ENCODE results near the gene NEUROD4.
"Not testable (repeated sequence)": the region's sequence is repeated elsewhere in the genome, so short reads cannot be mapped to it uniquely, and the experiment has no call there.

NEUROD4 gene, protein sequence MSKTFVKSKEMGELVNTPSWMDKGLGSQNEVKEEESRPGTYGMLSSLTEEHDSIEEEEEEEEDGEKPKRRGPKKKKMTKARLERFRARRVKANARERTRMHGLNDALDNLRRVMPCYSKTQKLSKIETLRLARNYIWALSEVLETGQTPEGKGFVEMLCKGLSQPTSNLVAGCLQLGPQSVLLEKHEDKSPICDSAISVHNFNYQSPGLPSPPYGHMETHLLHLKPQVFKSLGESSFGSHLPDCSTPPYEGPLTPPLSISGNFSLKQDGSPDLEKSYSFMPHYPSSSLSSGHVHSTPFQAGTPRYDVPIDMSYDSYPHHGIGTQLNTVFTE

DNA sequence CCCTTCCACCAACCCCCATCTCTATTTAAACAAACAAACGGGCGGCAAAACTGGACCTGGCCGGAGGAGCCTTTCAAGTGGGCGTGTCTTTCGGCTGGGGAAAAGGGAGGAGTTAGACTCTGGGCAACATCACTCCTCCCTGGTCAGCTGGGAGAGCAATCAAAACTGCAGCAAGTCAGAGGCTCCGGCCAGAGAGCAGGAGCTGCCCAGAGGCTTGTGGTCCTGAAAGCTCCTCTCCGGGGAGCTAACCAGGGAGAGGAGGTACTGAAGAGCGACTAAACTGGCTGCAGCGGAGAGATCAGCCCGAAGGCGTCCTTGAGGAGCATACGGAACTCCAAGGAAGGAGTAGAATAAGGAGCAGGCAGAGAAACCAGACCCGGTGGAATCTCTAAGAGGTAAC is at the start of gene NEUROD4:
NEUROD4 (plus strand) TSS at position 191 of the 400 bp plus-strand sequence. CDS start 6,466 bp downstream, outside the sequence.
- no peak for DNase-seq

DNA sequence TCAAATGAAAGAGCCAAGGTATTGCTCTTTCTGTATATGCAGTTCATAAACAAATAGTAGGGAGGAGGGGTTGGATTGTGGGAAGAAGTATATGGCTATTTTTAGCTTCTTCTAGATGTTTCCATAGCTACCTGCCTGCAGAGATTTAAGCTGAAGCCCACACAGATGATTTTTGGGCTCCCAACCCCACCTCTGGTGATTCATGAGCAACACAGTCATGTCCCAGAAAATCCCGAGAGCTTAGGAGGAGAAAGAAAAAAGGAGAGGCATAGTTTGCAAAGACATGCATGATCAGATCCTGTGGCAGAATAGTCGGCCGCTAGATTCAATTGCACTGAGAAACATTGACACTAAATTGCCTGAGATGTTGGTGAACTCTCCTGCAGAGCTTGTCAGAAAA is 49.0 kb upstream of the NEUROD4 start:
- no peak for DNase-seq

GRCh38 chr12:54973556-54973955 is 46.2 kb upstream of the NEUROD4 start:
- DNase-seq: no peak

- DNase-seq: no peak
Measured at GRCh38 chr12:54974279-54974678, 45.5 kb upstream of the NEUROD4 start.

DNA sequence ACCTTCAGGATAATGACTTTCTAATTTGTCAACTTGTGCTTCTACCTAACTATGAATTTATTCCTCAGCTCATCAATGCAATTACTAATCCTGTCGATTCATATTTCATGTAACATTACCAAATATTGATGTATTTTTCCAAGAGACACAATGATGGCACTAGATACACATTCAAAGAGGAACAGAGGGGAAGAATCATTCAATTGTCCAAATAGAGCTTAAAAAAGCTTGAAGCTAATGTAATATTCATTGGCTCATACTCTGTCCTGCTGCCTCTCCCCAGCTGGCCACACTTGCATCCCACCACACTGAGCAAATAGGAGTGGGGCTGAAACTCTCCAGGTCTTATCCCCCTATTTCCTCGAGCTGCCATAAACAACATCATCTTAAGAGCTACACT is 44.5 kb upstream of the NEUROD4 start:
- no peak for DNase-seq

GRCh38 chr12:54975875-54976274 is 43.9 kb upstream of the NEUROD4 start:
- no peak for DNase-seq

DNA sequence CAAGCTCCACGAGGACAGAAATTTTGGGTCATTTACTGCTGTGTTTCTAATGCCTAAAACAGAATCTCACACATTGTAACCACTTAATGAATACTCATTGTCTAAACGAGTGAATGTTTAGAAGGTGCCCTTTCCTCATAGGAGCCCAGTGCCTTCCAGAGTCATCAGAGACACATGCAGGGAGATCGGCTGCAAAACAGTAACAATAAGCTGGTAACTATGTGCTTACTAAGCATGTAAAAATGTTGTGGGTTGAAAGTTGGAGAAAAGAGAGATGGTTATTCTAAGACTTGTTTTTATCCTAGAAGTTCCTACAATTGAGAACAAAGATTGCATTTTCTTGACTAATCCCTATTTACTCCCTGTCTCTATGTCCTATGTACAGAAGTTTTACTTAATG is 42.6 kb upstream of the NEUROD4 start:
- no peak for DNase-seq

DNA sequence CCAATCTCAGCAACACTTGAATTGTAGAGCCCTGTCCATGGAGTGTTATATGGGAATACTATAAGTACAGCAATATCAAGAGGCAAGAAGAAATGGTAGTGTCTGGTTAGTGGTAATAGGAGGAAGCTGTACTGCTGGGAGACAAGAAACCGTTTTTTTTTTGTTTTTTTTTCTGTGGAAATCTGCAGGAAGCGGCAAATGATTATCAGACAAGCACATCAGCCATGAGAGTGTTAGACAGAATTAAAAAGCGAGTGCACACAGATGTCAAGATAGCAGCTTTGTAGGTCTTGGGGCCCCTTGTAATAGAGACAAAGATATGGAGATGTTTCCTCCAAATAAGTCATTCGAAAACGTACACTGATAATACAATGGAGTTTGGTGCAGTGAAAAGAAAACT is 41.9 kb upstream of the NEUROD4 start:
- DNase-seq: no peak

DNA sequence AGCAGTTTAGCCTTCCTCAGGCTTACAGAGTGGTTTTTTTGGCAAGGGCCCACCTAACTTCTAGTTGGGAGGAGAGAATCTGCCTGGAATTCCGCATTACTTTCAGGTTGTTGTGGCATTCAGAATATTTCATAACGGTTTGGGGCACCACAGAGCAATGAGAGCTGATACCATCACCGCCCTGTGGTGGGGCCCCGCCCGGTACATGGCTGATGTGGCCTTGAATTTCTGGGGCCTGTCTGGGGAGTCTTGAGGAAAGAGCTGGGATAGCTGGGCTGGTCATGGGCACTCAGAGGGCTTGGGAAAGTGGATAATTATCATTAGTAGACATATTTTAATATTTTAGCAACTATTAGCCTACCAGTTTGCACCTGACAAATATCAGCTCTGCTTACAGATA is 39.4 kb upstream of the NEUROD4 start:
- DNase-seq: no peak

GRCh38 chr12:54981796-54982195 is 38.0 kb upstream of the NEUROD4 start:
- no peak for DNase-seq

DNA sequence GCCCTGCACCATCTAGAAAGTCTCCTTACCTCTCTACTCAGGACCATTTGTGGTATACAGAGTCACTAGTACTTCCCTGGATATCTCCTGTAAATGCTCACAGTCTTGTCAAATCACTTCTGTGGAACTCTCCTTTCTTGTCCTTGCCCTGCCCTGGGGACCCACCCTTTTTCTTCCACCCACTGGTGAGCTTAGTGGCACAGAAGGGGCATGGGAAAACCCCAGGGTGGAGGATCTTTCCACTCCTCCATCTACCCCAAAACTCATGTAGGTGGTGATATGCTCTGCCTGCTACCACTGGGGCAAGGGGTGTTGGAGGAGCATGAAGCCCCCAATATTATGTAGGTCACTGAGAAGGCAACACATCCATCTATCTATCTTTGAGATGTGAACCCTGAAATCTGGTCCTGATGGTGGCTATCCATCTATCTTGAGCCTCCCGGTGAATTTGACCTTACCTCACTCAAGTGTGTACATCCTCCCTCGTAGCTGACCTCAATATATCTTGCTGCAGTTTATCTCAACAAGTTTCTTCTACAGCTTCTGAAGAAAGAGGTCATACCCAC is 36.2 kb upstream of the NEUROD4 start:
- DNase-seq: no peak

GRCh38 chr12:54984658-54985376 is 35.0 kb upstream of the NEUROD4 start, which contains the start of gene TESPA1:
TESPA1 (minus strand) TSS chr12:54984762; CDS start chr12:54974562, 10,200 bp downstream.
- DNase-seq: no peak

DNA sequence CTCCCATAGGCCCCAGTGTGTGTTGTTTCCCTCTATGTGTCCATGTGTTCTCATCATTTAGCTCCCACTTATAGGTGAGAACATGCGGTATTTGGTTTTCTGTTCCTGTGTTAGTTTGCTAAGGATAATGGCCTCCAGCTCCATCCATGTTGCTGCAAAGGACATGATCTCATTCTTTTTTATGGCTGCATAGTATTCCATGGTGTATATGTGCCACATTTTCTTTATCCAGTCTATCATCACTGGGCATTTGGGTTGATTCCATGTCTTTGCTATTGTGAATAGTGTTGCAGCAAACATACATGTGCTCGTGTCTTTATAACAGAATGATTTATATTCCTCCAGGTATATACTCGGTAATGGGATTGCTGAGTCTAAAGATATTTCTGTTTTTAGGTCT is 33.0 kb upstream of the NEUROD4 start:
- DNase-seq: not testable (repeated sequence)

DNA sequence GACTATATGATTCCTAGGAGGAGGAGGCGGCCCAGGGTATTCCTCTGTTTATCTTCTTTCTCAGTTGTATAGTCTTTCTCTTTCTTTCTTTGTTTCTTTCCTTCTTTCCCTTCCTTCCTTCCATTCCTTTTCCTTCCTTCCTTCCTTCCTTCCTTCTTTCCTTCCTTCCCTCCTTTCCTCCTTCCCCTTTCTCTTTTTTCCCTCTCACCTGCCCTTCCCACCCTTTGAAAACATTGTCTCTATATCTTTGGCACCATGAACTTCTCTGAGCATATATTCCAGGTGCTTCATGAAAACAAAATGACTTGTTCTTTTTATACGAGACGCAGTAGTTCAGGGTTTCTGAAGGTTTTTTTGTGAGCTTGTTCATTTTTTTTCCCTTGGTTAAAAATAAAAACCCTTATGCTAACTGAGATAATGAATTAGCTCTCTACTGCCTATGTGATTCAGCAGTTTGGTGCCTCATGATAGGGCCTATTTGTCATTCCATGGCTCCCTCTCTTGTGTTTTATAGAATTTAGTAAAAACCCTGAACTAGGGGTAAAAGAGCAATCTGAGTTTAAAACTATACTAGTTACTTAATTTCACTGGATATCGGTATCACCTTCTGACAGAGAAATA is 32.1 kb upstream of the NEUROD4 start:
- no peak for DNase-seq

GRCh38 chr12:54988402-54989054 is 31.2 kb upstream of the NEUROD4 start:
- no peak for DNase-seq

GRCh38 chr12:54989829-54990228 is 29.9 kb upstream of the NEUROD4 start:
- no peak for DNase-seq

GRCh38 chr12:54991161-54991990 is 28.4 kb upstream of the NEUROD4 start:
- DNase-seq: no peak

DNA sequence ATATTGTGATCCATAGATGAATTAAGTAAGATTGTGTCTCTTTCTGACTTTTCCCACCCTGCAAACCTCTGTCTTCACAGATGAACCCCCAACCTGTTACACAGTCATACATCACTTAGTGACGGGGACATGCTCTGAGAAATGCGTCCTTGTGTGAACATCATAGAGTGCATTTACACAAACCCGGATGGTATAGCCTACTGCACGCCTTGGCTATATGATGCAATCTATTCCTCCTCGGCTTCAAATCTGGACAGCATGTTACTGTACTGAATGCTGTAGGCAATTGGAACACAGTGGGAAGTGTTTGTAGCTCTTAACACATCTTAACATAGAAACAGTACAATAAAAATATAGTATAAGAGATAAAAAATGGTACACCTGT is 27.8 kb upstream of the NEUROD4 start:
- DNase-seq: no peak

GRCh38 chr12:54993181-54993835 is 26.5 kb upstream of the NEUROD4 start:
- peak; percentile 49 to 67 for DNase-seq

DNA sequence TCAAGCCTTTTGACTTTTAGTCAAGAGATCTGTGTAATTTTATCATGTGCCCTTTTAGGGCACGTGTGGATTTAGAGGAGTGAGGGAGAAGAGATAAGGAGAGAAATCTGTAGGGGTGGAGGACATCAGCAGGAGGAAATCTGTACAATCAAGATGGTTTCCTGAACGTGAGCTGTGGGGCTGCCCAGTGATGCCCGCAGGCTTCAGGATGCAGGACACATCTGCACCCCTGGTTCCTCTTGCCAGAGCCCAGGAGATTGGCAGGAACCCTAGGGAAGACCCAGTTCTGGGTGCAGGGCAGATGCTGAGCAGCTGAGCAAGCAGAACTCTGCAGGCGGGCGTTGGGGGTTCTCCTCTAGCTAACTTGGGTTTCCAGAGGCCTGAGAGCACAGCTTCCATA is 23.6 kb upstream of the NEUROD4 start:
- no peak for DNase-seq

DNA sequence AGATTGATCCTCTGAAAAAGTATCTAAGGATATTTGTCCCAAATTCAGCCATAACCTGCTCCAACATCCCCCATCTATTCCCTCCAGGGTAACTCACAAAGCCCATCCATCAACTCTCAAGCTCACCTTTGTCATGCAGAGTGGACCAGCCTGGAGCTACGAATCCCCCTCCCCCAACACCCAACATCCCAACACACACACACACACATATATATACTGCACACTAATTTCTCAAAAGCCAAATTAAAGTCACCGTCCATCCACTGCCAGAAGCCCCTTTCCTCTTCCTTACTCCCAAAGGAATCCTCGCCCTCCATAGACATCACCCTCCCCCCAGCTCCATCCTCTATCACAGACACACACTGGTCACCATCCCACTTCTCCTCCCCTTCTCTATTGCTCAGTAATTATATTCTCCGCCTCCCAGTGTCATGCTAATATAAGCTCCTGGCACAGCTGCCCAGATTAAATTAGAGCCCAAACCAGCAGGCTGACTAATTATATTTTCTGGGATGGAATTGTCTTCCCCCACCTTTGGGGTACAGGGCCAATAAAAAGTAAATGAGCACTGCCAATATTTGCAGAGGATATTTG is 21.7 kb upstream of the NEUROD4 start:
- DNase-seq: no peak

All from NCI-H526 (cell line).